ENCODE data around the gene CKAP2L. TPM values are rescaled to one million over a fixed set of nuclear protein-coding genes. Genes with fewer than 3 reads are reported as not detected.

The CKAP2L gene
- total and polyA plus RNA-seq, 8 donors, result 1.9 to 29.3 (median 15.0) TPM

DNA sequence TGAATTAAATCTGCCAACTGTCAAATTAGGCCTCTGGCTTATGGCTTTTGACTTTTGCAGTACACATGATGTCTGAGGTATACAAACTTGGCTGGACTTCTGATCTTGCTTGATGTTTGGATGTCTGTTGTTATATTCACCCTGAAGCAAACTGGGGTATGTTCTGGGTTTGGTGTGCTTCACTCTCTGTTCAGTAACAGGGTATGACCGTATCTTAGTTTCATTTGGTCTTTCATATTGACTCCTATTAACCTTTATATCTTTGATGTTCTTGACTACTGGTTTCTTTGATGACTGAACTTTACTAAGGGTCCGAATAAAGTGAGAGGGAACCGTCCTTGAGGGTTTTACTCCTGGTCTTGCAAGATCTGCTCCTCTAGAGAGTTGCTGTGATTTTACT lies 8.2 kb downstream of the CKAP2L start:
- Histone ChIP-seq H3K27ac (no peak overlapping the region), H3K36me3 (no peaks in the 10 kb centered on the region), H3K27me3 (no peaks in the 10 kb centered on the region), H3K9me3 (no peaks in the 10 kb centered on the region), H3K4me1 (no peaks in the 10 kb centered on the region), H3K4me3 (no peak overlapping the region)
- TF ChIP-seq CTCF (IDR thresholded peaks at IDR 0.05), result no peak
- intact Hi-C loops (cut with DNase I), result loop anchor here in 1 of 2 donors (10.0 kb wide), 1 partner anchor 129 kb away; no protein-coding TSS in a partner anchor
- DNase-seq, result no peak
- no peak for ATAC-seq

DNA sequence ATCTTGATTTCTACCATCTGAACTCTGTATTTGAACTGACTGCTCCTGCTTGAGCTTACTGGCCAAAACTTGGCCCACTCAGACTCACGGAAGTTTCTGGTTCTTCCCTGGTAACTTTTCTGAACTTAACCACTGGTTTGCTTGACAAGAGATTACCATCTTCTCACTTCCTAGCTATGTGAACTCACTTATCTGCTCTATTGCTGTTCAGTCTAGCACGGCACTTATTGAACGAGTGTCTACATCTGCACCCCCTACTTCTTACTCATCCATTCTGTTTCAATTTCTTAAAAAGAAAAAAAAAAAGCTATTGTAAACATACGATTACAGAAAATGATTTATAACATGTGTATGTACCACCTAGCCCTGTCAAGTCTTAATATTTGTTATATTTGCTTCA lies 9.0 kb downstream of the CKAP2L start:
- no peaks in the 10 kb centered on the region for H3K36me3 ChIP-seq
- intact Hi-C loops (cut with DNase I), result loop anchor here in 1 of 2 donors (10.0 kb wide), 1 partner anchor 129 kb away; no protein-coding TSS in a partner anchor
- H3K4me3 ChIP-seq, result no peak overlapping the region
- ATAC-seq (no peak), DNase-seq (no peak)
- no peaks in the 10 kb centered on the region for H3K9me3 ChIP-seq
- H3K27me3 ChIP-seq, result no peaks in the 10 kb centered on the region
- TF ChIP-seq CTCF (IDR thresholded peaks at IDR 0.05), result no peak
- H3K27ac ChIP-seq, result peak overlapping the region in 1 of 2 donors; percentile 79
- no peaks in the 10 kb centered on the region for H3K4me1 ChIP-seq

DNA sequence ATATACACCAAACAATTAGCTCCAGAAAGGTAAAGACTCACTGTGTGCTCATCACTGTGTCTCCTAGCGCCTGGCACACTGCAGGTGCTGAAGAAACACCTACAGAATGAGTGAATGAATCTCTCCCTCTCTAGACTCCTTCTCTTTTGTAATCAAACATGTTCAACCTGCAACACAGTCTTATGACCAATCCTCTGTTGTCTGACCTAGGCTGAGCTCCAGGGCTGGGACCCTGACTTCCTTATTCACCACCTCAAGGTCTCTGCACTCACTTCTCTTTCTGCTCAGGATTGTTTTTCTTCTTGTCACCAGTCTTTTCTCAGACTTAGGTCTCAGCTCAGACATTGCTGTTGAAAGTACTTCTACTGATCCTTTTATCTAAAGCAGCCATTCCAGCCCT lies 9.8 kb downstream of the CKAP2L start:
- no peaks in the 10 kb centered on the region for H3K27me3 ChIP-seq
- intact Hi-C loops (cut with DNase I), result loop anchor here in 1 of 2 donors (5.0 to 10.0 kb wide), 2 partner anchors 130 to 188 kb away; no protein-coding TSS in a partner anchor
- peak; percentile 35 for ATAC-seq
- no peak for DNase-seq
- H3K27ac ChIP-seq, result peak overlapping the region in 1 of 2 donors; percentile 79
- H3K4me1 ChIP-seq, result peaks cover 0 to 4% of the 10 kb centered on the region in 2 donors
- H3K4me3 ChIP-seq, result no peak overlapping the region
- no peak for TF ChIP-seq CTCF (IDR thresholded peaks at IDR 0.05)
- H3K9me3 ChIP-seq, result no peaks in the 10 kb centered on the region
- no peaks in the 10 kb centered on the region for H3K36me3 ChIP-seq

- intact Hi-C loops (cut with DNase I), result loop anchor here in 1 of 2 donors (5.0 to 10.0 kb wide), 2 partner anchors 132 to 190 kb away; no protein-coding TSS in a partner anchor
- ATAC-seq, result no peak
These were observed 11.7 kb downstream of the CKAP2L start for GRCh38 chr2:112752667-112753066.

More at GRCh38 chr2:112752667-112753066, 11.7 kb downstream of the CKAP2L start:
- H3K4me1 ChIP-seq, result peaks cover 0 to 4% of the 10 kb centered on the region in 2 donors
- H3K4me3 ChIP-seq, result no peak overlapping the region
- no peaks in the 10 kb centered on the region for H3K9me3 ChIP-seq
- no peak for TF ChIP-seq CTCF (IDR thresholded peaks at IDR 0.05)
- H3K27ac ChIP-seq, result no peak overlapping the region
- H3K36me3 ChIP-seq, result no peaks in the 10 kb centered on the region
- no peaks in the 10 kb centered on the region for H3K27me3 ChIP-seq
- DNase-seq, result no peak
